ENCODE data around the gene GRHL1.
A peak's percentile ranks its signal among the peaks of the same experiment; 100 is the strongest.

The GRHL1 gene

GRCh38 chr2:9945596-9945995 is 5.9 kb upstream of the GRHL1 start:
- H3K9me3 Mint-ChIP-seq, result no peaks in the 10 kb centered on the region
- H3K27ac Mint-ChIP-seq, result no peak overlapping the region
- no peaks in the 10 kb centered on the region for H3K36me3 Mint-ChIP-seq (ENCODE audit: low read depth)
- H3K27me3 Mint-ChIP-seq (ENCODE audit: low read depth), result peaks cover 58% of the 10 kb centered on the region
- peaks cover 5% of the 10 kb centered on the region for H3K4me1 Mint-ChIP-seq
- no peak for TF ChIP-seq CTCF (IDR thresholded peaks at IDR 0.05; ENCODE audit: unreplicated experiment in 3 of 3)
- no peak overlapping the region for H3K4me3 Mint-ChIP-seq

GRCh38 chr2:9946076-9946475 is 5.4 kb upstream of the GRHL1 start:
- H3K36me3 Mint-ChIP-seq (ENCODE audit: low read depth), result no peaks in the 10 kb centered on the region
- H3K9me3 Mint-ChIP-seq, result no peaks in the 10 kb centered on the region
- H3K27me3 Mint-ChIP-seq (ENCODE audit: low read depth), result peaks cover 60% of the 10 kb centered on the region
- peaks cover under 1% of the 10 kb centered on the region for H3K4me1 Mint-ChIP-seq
- no peak overlapping the region for H3K4me3 Mint-ChIP-seq
- H3K27ac Mint-ChIP-seq, result no peak overlapping the region
- no peak for TF ChIP-seq CTCF (IDR thresholded peaks at IDR 0.05; ENCODE audit: unreplicated experiment in 3 of 3)

GRCh38 chr2:9946818-9947217 is 4.7 kb upstream of the GRHL1 start:
- Mint-ChIP-seq H3K9me3 (no peaks in the 10 kb centered on the region), H3K36me3 (ENCODE audit: low read depth) (no peaks in the 10 kb centered on the region), H3K4me1 (no peaks in the 10 kb centered on the region), H3K4me3 (no peak overlapping the region), H3K27me3 (ENCODE audit: low read depth) (peaks cover 55% of the 10 kb centered on the region), H3K27ac (no peak overlapping the region)
- TF ChIP-seq CTCF (IDR thresholded peaks at IDR 0.05; ENCODE audit: unreplicated experiment in 3 of 3), result no peak

GRCh38 chr2:9948721-9949120 is 2.8 kb upstream of the GRHL1 start:
- Mint-ChIP-seq H3K4me1 (no peaks in the 10 kb centered on the region), H3K27ac (no peak overlapping the region), H3K36me3 (ENCODE audit: low read depth) (no peaks in the 10 kb centered on the region), H3K27me3 (ENCODE audit: low read depth) (peaks cover 67% of the 10 kb centered on the region), H3K4me3 (peak overlapping the region; percentile 73 to 85 (median 76)), H3K9me3 (no peaks in the 10 kb centered on the region)
- TF ChIP-seq CTCF (IDR thresholded peaks at IDR 0.05; ENCODE audit: unreplicated experiment in 3 of 3), result no peak

- no peaks in the 10 kb centered on the region for H3K9me3 Mint-ChIP-seq
- H3K36me3 Mint-ChIP-seq (ENCODE audit: low read depth), result no peaks in the 10 kb centered on the region
- no peak overlapping the region for H3K27ac Mint-ChIP-seq
- H3K27me3 Mint-ChIP-seq (ENCODE audit: low read depth), result peaks cover 72% of the 10 kb centered on the region
- H3K4me1 Mint-ChIP-seq, result peaks cover 3% of the 10 kb centered on the region
- peak overlapping the region; percentile 73 to 85 (median 76) for H3K4me3 Mint-ChIP-seq
- TF ChIP-seq CTCF (IDR thresholded peaks at IDR 0.05; ENCODE audit: unreplicated experiment in 3 of 3), result no peak
Measured at GRCh38 chr2:9949239-9949991, 2.1 kb upstream of the GRHL1 start.

- Mint-ChIP-seq H3K36me3 (ENCODE audit: low read depth) (no peaks in the 10 kb centered on the region), H3K27me3 (ENCODE audit: low read depth) (peaks cover 72% of the 10 kb centered on the region), H3K4me3 (peak overlapping the region; percentile 57 to 85 (median 64)), H3K9me3 (no peaks in the 10 kb centered on the region), H3K27ac (no peak overlapping the region), H3K4me1 (peaks cover 3% of the 10 kb centered on the region)
- no peak for TF ChIP-seq CTCF (IDR thresholded peaks at IDR 0.05; ENCODE audit: unreplicated experiment in 3 of 3)
Measured at GRCh38 chr2:9949992-9950520, 1.4 kb upstream of the GRHL1 start.
